HUES64 (cell line): ENCODE data around the gene ZCCHC24.
"Not testable (repeated sequence)": the region's sequence is repeated elsewhere in the genome, so short reads cannot be mapped to it uniquely, and the experiment has no call there.

Source experiments
- H3K27ac ChIP-seq: 2 replicates; pipeline ENCODE4 v1.7.0; 2013; ENCODE audit warnings: low read depth, low read length, inconsistent platforms
- H3K27me3 ChIP-seq: 2 replicates; pipeline ENCODE4 v1.6.1; 2013; ENCODE audit warnings: mild to moderate bottlenecking, low read length; ENCODE audit not compliant: insufficient read depth
- H3K36me3 ChIP-seq: 2 replicates; pipeline ENCODE4 v1.6.1; 2013; ENCODE audit warnings: mild to moderate bottlenecking, low read length; ENCODE audit not compliant: insufficient read depth
- H3K4me1 ChIP-seq: 2 replicates; pipeline ENCODE4 v1.6.1; 2013; ENCODE audit warnings: mild to moderate bottlenecking, low read length, moderate library complexity; ENCODE audit not compliant: insufficient read depth
- H3K4me3 ChIP-seq: 2 replicates; pipeline ENCODE4 v1.5.1; 2013; ENCODE audit warnings: mild to moderate bottlenecking, low read length, moderate library complexity
- H3K9ac ChIP-seq: 2 replicates; pipeline ENCODE4 v1.6.1; 2013; ENCODE audit warnings: mild to moderate bottlenecking, low read depth, low read length
- H3K9me3 ChIP-seq: 2 replicates; pipeline ENCODE4 v1.6.1; 2013; ENCODE audit warnings: low read depth, low read length; ENCODE audit not compliant: insufficient read depth
- WGBS: fragments of 150-250, 120-280 bp; methylation state at CpG from one replicate; pipeline ENCODE4 v1.1.7; 2013; ENCODE audit warnings: missing lambda C conversion rate; 5-methylcytosine and 5-hydroxymethylcytosine counted together

The ZCCHC24 gene

DNA sequence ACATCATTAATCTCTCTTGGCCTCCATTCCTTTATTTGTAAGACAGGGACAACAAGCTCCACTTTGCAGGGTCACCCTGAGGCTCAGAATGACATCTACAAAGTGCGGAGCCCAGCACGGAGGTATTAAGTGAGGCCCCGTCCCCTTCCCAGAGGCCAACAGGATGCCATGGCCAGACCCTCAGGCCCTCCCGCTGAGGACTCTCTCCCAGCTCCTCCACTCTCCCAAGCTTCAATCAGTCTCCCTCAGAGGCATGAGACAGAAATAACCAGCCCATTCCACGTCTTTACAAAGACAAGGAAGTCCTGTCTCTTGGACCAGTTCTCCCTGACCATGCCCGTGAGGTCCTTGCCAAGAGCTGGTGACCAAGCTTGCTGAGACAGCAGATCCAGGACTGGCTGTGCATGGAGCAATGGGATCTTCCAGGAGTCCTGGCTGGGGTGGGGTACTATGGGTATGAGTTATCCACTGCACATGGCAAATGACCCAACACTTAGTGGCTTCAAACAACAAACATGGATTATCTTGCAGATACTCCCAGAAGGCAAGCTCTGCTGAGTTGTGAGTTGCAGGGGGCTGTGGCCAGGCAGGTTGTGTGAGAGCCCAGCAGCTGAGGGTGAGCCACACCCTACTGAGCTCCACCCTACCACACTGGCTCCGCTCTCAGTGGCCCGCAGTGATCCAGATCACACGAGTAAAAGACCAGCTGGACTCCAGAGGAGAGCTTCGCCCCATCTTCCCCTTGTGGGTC lies 102.4 kb downstream of the ZCCHC24 start:
- Histone ChIP-seq H3K27ac (no peak overlapping the region), H3K36me3 (no peaks in the 10 kb centered on the region), H3K9ac (no peak overlapping the region), H3K4me1 (peaks cover 6% of the 10 kb centered on the region), H3K27me3 (no peaks in the 10 kb centered on the region), H3K9me3 (no peaks in the 10 kb centered on the region), H3K4me3 (no peak overlapping the region)
- WGBS: 92% methylated on average over 10 of the region's 10 CpGs

DNA sequence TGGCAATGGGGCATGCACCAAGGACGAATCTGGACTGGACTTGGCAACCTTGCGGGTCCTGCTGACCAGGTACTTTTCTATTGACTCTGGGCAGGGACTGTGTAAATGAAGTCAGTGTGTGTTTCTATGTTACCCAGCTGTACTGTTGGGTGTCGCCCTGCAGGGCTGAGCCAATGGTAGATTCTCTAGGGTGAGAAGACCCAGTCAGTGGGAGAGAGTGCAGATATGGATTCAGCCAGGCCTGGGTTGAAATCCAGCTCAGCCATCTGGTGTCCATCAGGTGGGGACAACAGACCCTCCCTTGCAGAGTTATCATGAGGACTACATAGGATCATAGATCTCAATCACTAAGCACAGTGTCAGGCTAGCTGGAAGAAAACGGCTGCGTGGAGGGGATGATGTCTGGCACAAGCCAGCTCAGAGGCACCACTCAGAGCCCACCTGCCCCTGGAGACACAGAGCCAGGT lies 103.1 kb downstream of the ZCCHC24 start:
- WGBS: 95% methylated on average over 5 of the region's 5 CpGs

DNA sequence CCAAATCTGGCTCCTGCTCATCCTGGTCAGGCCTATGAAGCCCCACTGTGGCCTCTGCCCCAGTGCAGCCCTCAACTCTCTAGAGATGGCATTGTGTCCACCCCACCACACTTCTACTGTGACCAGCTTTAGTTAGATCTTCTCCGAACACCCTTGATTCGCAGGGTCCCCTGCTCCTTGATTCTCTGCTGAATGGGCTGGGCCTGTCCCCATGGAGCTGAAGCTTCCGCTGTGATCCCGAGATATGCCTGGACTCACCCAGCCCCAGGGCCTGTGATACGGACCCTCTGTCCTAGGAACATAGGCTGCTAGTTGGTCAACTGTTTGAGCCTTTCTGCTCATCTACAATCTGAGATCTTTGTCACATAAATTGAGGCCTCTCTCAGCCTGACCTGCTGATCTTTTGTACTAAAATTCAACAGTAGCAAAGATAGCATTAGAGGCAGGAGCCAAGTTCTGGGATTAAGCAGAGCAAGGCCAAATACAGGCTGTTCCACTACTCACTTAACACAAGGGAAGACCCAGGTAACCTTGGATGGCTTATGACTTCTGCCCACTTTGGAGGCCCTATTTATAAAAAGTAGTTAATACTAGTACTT lies 104.7 kb downstream of the ZCCHC24 start:
- no peaks in the 10 kb centered on the region for H3K27me3 ChIP-seq

More for the DNA sequence above, 103.1 kb downstream of the ZCCHC24 start:
- Histone ChIP-seq H3K9ac (no peak overlapping the region), H3K9me3 (no peaks in the 10 kb centered on the region), H3K4me3 (no peak overlapping the region), H3K27ac (no peak overlapping the region), H3K27me3 (no peaks in the 10 kb centered on the region), H3K36me3 (no peaks in the 10 kb centered on the region), H3K4me1 (peaks cover 6% of the 10 kb centered on the region)

DNA sequence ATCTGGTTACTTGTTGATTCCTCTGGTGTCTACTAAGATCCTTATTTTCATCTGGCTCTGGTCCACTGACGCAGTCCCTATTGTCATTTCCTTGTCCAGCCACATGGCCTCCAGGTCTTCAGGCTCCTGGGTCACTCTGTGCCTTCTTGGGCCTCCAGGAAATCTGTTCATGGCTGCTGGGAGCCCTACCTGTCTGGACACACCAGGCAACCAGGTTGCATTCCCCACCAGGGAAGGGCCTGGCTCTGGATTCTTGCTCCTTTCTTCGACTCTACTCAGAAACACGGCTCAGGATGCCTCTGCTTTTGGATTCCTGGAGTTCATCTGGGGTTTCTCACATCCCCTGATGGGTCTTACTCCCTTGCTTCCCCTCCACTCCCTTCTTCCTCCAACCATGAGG lies 106.2 kb downstream of the ZCCHC24 start:
- WGBS: 94% methylated on average over 3 of the region's 3 CpGs
- no peaks in the 10 kb centered on the region for H3K9me3 ChIP-seq
- H3K36me3 ChIP-seq: no peaks in the 10 kb centered on the region
- H3K4me1 ChIP-seq: 0 out of 2 replicates have a peak, but pooled peaks cover 4% of the 10 kb centered on the region
- no peaks in the 10 kb centered on the region for H3K27me3 ChIP-seq
- H3K4me3 ChIP-seq: no peak overlapping the region
- no peak overlapping the region for H3K9ac ChIP-seq
- H3K27ac ChIP-seq: no peak overlapping the region

More for the DNA sequence above, 104.7 kb downstream of the ZCCHC24 start:
- Histone ChIP-seq H3K4me3 (no peak overlapping the region), H3K4me1 (0 out of 2 replicates have a peak, but pooled peaks cover 4% of the 10 kb centered on the region), H3K9ac (no peak overlapping the region), H3K9me3 (no peaks in the 10 kb centered on the region), H3K36me3 (no peaks in the 10 kb centered on the region), H3K27ac (no peak overlapping the region)
- 93% methylated on average over 5 of the region's 5 CpGs for WGBS

DNA sequence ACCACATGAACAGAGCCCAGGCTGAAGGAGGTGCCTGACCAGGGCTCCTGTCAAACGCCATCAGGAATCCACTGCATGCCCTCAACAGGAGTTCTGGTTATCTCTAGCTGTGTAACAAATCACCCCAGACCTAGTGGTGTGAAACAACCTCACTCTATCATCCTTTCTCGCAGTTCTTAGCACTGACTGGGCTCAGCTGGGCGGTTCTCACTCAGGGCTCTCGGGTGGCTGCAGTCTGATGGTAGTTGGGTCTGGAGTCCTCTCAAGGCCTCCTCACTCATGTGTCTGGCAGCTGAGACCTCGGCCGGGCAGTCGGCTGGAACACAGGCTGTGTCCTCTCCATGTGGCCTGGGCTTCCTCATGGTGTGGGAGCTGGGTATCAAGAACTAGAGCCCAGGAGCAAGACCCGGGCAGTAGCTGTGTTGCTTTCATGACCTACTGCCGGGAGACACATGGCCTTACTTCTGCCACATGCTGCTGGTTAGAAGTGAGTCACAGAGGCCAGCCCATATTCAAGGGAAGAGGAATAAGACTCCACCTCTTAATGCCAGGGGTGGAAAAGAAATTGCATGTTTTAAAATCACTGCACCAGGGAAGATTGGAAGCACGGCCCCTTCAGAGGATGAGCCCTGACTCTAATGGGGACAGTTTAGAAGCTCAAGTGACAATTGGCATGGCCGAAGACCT lies 107.5 kb downstream of the ZCCHC24 start:
- 95% methylated on average over 4 of the region's 11 CpGs for WGBS
- not testable (repeated sequence) for H3K4me3 ChIP-seq, H3K27me3 ChIP-seq, H3K9me3 ChIP-seq, H3K9ac ChIP-seq, H3K36me3 ChIP-seq, H3K4me1 ChIP-seq, H3K27ac ChIP-seq

DNA sequence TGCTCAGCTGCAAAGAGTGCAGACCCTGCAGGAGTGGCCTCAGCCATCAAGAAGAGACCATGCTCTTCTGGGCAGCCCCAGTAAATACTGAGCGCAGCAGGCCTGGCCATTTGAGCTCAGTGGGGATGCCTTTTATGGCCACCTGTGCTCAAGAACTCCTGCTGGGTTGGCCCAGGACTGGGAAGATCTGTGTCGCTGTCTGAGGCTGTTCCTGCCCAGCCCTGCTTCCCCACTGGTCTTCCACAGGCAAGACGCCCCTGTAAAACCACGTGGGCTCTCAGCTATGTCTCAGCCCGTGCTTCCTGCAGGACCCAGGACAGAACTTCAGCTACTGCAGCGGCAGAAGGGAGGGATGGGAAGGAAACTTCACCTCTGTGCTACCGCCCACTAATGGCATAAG lies 108.7 kb downstream of the ZCCHC24 start:
- Histone ChIP-seq H3K9me3 (peaks cover 3% of the 10 kb centered on the region; the same call in 1 of the 2 replicates), H3K27me3 (no peaks in the 10 kb centered on the region), H3K36me3 (no peaks in the 10 kb centered on the region), H3K4me3 (no peak overlapping the region), H3K4me1 (0 out of 2 replicates have a peak, but pooled peaks cover 4% of the 10 kb centered on the region), H3K27ac (no peak overlapping the region), H3K9ac (no peak overlapping the region)
- WGBS: 32% methylated on average over 7 of the region's 7 CpGs

DNA sequence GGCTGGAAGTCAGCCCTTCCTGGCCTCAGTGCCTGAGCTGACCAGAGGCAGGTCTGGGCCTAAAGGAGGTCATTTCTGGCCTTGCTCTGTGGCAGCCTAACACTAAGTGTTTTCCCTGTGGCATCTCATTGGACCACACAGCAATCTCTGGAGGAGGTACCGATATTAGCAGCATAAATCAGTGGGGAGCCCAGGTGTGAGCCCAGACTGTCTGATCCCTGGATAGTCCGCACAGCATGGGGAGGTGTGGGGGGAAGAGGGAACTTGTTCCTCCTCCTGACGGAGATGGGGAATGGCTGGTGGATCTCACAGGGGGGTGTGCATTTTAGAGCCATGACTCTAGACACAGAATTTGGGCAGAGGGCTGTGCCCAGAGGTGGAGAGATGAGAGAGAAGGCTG lies 109.1 kb downstream of the ZCCHC24 start:
- WGBS: 63% methylated on average over 3 of the region's 3 CpGs
- H3K27me3 ChIP-seq: no peaks in the 10 kb centered on the region
- H3K36me3 ChIP-seq: no peaks in the 10 kb centered on the region
- H3K9ac ChIP-seq: no peak overlapping the region
- H3K27ac ChIP-seq: no peak overlapping the region
- H3K9me3 ChIP-seq: peaks cover 3% of the 10 kb centered on the region; the same call in 1 of the 2 replicates
- 0 out of 2 replicates have a peak, but pooled peaks cover 4% of the 10 kb centered on the region for H3K4me1 ChIP-seq
- H3K4me3 ChIP-seq: no peak overlapping the region

DNA sequence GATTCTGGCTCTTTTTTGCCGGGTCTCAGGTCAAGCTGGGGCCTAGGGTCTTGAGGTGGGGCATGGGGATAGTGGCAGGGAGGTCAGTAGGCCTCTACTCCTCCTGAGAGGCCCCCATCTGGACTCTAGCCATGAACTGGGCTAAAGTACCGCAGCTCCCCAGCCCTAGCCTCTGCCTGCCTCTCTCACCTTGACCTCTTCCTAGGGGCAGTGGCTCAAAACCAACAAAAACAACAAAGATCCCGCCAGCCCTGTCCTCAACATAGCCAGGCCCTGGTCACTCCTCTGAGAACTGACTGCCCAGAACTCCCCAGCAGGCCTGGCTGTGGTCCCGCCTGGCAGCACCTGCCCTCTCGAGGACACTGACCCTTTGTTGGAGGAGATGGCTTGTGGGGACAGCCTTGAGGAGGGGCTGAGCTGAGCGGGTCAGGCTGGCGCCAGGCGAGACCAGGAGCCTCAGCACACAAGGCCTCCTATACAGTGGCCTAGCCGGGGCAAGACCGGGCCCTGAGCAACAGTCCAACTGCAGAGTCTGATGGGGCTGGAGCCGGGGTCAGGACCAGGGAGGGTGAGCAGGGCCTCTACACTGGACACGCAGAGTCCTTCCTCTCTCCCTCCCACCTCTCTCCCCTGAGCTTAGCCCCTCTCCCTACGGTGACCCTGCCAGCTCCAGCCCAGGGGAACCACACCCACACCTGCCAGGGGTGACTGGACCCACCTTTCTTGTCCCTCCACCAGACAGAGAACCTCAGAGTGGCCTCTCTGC lies 109.8 kb downstream of the ZCCHC24 start:
- Histone ChIP-seq H3K4me1 (0 out of 2 replicates have a peak, but pooled peaks cover 4% of the 10 kb centered on the region), H3K27ac (no peak overlapping the region), H3K9ac (no peak overlapping the region), H3K36me3 (no peaks in the 10 kb centered on the region), H3K9me3 (peaks cover 3% of the 10 kb centered on the region; the same call in 1 of the 2 replicates), H3K4me3 (no peak overlapping the region), H3K27me3 (no peaks in the 10 kb centered on the region)
- WGBS: 82% methylated on average over 13 of the region's 13 CpGs

DNA sequence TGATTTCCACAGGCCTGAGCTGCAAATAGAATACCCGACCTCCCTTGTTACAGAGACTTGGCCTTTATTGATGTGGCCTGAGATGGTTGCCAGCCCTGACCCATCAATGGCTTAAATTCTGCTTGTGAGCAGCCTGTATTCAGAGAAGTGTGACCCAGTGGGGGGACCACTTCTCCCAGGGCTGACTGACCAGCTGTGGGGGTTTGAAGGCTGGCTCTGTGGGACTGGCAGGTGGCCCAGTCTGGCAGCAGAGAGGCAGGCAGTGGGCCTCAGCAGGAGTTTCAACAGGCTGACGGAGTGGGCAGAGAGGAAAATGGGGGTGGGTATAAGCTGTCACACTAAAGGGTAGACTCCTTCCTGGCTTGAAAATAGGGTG lies 110.3 kb downstream of the ZCCHC24 start:
- Histone ChIP-seq H3K9me3 (peaks cover 3% of the 10 kb centered on the region; the same call in 1 of the 2 replicates), H3K4me1 (0 out of 2 replicates have a peak, but pooled peaks cover 4% of the 10 kb centered on the region), H3K36me3 (no peaks in the 10 kb centered on the region), H3K9ac (no peak overlapping the region), H3K27me3 (no peaks in the 10 kb centered on the region), H3K4me3 (no peak overlapping the region), H3K27ac (no peak overlapping the region)
- 83% methylated on average over 2 of the region's 2 CpGs for WGBS

DNA sequence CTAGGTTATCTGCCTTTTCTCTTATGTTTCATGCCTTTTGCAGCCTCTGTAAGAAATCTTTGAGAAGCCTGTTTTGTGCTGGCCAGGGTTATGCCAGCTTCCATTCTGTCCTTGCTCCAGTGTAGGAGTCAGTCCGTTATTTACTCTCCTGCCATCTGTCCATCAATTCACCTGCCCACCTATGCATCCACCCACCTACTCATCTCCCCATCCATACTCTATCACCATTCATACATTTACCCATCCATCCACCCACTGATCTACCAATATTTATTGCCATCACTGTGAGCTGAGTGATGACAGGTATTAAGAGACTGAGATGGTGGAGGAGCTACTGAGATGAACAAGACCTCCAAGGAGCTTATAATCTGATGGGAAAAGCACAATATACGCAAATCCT lies 110.9 kb downstream of the ZCCHC24 start:
- Histone ChIP-seq H3K4me1 (0 out of 2 replicates have a peak, but pooled peaks cover 4% of the 10 kb centered on the region), H3K27ac (no peak overlapping the region), H3K9ac (no peak overlapping the region), H3K9me3 (peaks cover 3% of the 10 kb centered on the region; the same call in 1 of the 2 replicates), H3K27me3 (no peaks in the 10 kb centered on the region), H3K4me3 (no peak overlapping the region), H3K36me3 (no peaks in the 10 kb centered on the region)
- WGBS: 90% methylated on average over 2 of the region's 2 CpGs
